ENCODE results near the gene HELB. TPM values are rescaled to one million over a fixed set of nuclear protein-coding genes. Genes with fewer than 3 reads are reported as not detected.

The HELB gene
- total RNA-seq, 1 experiment from 2014 or later: 2.6 TPM

- no TSS peak for BruUV-seq (replicated peaks)
- intact Hi-C loops (cut with micrococcal nuclease): no loop called here
- H3K36me3 Mint-ChIP-seq (ENCODE audit: insufficient read depth, unreplicated experiment): no peaks in the 10 kb centered on the region
- no peaks in the 10 kb centered on the region for H3K9me3 Mint-ChIP-seq (ENCODE audit: unreplicated experiment)
- H3K27me3 Mint-ChIP-seq (ENCODE audit: insufficient read depth, unreplicated experiment): peaks cover 27% of the 10 kb centered on the region
- no peak for TF ChIP-seq CTCF (IDR thresholded peaks at IDR 0.05; ENCODE audit: unreplicated experiment)
- POLR2A ChIA-PET: no interaction called here
- no peak overlapping the region for H3K4me3 Mint-ChIP-seq (ENCODE audit: unreplicated experiment)
- H3K27ac Mint-ChIP-seq (ENCODE audit: low read depth, unreplicated experiment): no peak overlapping the region
- H3K4me1 Mint-ChIP-seq (ENCODE audit: insufficient read depth, unreplicated experiment): no peaks in the 10 kb centered on the region
- CTCF ChIA-PET: interaction anchor here (0.7 kb wide), 1 partner anchor 41 kb away, joined by 3 read pairs; no protein-coding TSS in a partner anchor
- no peak for DNase-seq (ENCODE audit: unreplicated experiment)
These were observed 14.2 kb upstream of the HELB start for GRCh38 chr12:66288121-66288520.

- BruUV-seq (replicated peaks): no TSS peak
- H3K9me3 Mint-ChIP-seq (ENCODE audit: unreplicated experiment): no peaks in the 10 kb centered on the region
- H3K36me3 Mint-ChIP-seq (ENCODE audit: insufficient read depth, unreplicated experiment): no peaks in the 10 kb centered on the region
- peaks cover 29% of the 10 kb centered on the region for H3K27me3 Mint-ChIP-seq (ENCODE audit: insufficient read depth, unreplicated experiment)
- no peak overlapping the region for H3K4me3 Mint-ChIP-seq (ENCODE audit: unreplicated experiment)
- no peaks in the 10 kb centered on the region for H3K4me1 Mint-ChIP-seq (ENCODE audit: insufficient read depth, unreplicated experiment)
- intact Hi-C loops (cut with micrococcal nuclease): no loop called here
- CTCF ChIA-PET: interaction anchor here (1.6 kb wide), 1 partner anchor 19 kb away, joined by 5 read pairs; no protein-coding TSS in a partner anchor
- TF ChIP-seq CTCF (IDR thresholded peaks at IDR 0.05; ENCODE audit: unreplicated experiment): no peak
- POLR2A ChIA-PET: interaction anchor here (0.6 kb wide), 1 partner anchor 66 kb away, joined by 3 read pairs; no protein-coding TSS in a partner anchor
- no peak overlapping the region for H3K27ac Mint-ChIP-seq (ENCODE audit: low read depth, unreplicated experiment)
- no peak for DNase-seq (ENCODE audit: unreplicated experiment)
These were observed 12.8 kb upstream of the HELB start for GRCh38 chr12:66289485-66289884.

- Mint-ChIP-seq H3K27ac (ENCODE audit: low read depth, unreplicated experiment) (no peak overlapping the region), H3K27me3 (ENCODE audit: insufficient read depth, unreplicated experiment) (peaks cover 29% of the 10 kb centered on the region), H3K36me3 (ENCODE audit: insufficient read depth, unreplicated experiment) (no peaks in the 10 kb centered on the region), H3K4me3 (ENCODE audit: unreplicated experiment) (no peak overlapping the region), H3K9me3 (ENCODE audit: unreplicated experiment) (no peaks in the 10 kb centered on the region), H3K4me1 (ENCODE audit: insufficient read depth, unreplicated experiment) (no peaks in the 10 kb centered on the region)
- DNase-seq (ENCODE audit: unreplicated experiment): no peak
- ChIA-PET POLR2A (no interaction called here), CTCF (interaction anchor here (1.1 to 1.6 kb wide), 2 partner anchors 20 to 21 kb away, joined by 3 to 5 read pairs; no protein-coding TSS in a partner anchor)
- intact Hi-C loops (cut with micrococcal nuclease): no loop called here
- no peak for TF ChIP-seq CTCF (IDR thresholded peaks at IDR 0.05; ENCODE audit: unreplicated experiment)
- no TSS peak for BruUV-seq (replicated peaks)
These were observed 11.5 kb upstream of the HELB start for GRCh38 chr12:66290716-66291200.

- H3K36me3 Mint-ChIP-seq (ENCODE audit: insufficient read depth, unreplicated experiment): no peaks in the 10 kb centered on the region
- ChIA-PET CTCF (no interaction called here), POLR2A (no interaction called here)
- no peak overlapping the region for H3K4me3 Mint-ChIP-seq (ENCODE audit: unreplicated experiment)
- no peak overlapping the region for H3K27ac Mint-ChIP-seq (ENCODE audit: low read depth, unreplicated experiment)
- H3K9me3 Mint-ChIP-seq (ENCODE audit: unreplicated experiment): no peaks in the 10 kb centered on the region
- no TSS peak for BruUV-seq (replicated peaks)
- no peak for DNase-seq (ENCODE audit: unreplicated experiment)
- intact Hi-C loops (cut with micrococcal nuclease): no loop called here
- peaks cover 81% of the 10 kb centered on the region for H3K27me3 Mint-ChIP-seq (ENCODE audit: insufficient read depth, unreplicated experiment)
- H3K4me1 Mint-ChIP-seq (ENCODE audit: insufficient read depth, unreplicated experiment): no peaks in the 10 kb centered on the region
- no peak for TF ChIP-seq CTCF (IDR thresholded peaks at IDR 0.05; ENCODE audit: unreplicated experiment)
These were observed 6.1 kb upstream of the HELB start for GRCh38 chr12:66296176-66296683.

Measured in MCF 10A (cell line).